Measurements from ENCODE around the gene JUP.

The JUP gene

DNA sequence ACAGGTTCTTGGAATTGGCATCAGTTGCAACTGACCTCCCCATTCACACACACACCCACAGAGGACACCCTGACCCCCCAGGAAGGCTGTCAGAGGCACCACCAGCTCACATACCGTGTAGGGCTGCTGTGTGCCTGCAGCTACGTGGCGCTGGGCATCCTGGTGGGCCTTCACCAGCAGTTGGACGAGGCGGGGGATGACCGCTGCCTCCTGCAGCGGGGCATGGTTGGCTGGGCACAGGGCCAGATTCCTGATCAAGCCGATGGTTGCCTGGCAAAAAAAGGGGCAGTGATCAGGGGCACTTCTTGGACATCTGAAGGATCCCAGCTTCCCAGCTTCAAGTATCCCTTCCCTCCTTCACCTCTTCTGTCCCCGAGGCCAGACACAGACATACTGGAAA, 27.9 kb downstream of the JUP start:
- no peak for DNase-seq (ENCODE audit: low read depth in 2 of 2)

DNA sequence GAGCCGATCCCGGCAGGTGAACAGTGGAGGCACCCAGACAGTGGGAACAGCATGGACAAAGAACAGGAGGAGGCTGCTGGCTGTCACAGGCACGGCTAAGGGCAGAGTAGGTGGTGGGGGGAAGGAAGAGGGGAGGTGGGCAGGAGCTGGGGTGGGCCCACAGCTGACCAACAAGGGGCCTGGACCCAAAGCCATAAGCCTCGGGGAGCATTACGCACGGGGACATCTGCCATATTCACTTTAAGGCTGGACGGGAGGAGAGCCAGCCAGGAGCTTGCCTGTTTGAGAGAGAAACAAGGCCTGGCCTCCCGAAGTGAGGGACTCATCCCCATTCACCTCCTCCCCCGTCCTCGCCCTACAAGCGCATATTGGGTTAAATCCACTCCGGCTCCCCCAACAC, 32.4 kb downstream of the JUP start:
- DNase-seq (ENCODE audit: low read depth in 2 of 2): no peak

GRCh38 chr17:41751288-41751687, 35.2 kb downstream of the JUP start:
- no peak for DNase-seq (ENCODE audit: low read depth in 2 of 2)

DNA sequence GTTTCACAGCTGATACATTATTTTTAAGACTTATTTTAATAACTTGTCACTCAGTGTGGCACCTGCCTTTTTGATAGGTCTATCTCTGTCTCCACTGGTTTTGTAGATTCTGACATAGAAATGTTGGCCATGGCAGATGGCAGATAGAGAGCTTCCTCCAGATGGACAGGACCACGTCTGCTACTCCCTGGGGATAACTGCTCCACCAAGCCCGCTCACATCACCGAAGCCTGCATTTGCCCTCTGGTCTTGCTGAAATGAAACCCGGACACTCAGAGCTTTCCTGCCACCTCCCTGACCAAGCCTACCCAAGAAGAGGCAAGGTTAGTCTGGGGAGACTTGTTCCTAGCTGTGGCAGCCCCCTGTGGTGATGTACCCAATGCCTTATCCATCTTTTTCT, 35.6 kb downstream of the JUP start:
- no peak for DNase-seq (ENCODE audit: low read depth in 2 of 2)

GRCh38 chr17:41748275-41748674, 38.2 kb downstream of the JUP start:
- no peak for DNase-seq (ENCODE audit: low read depth in 2 of 2)

GRCh38 chr17:41741709-41742108, 44.8 kb downstream of the JUP start:
- DNase-seq (ENCODE audit: low read depth in 2 of 2): no peak

DNA sequence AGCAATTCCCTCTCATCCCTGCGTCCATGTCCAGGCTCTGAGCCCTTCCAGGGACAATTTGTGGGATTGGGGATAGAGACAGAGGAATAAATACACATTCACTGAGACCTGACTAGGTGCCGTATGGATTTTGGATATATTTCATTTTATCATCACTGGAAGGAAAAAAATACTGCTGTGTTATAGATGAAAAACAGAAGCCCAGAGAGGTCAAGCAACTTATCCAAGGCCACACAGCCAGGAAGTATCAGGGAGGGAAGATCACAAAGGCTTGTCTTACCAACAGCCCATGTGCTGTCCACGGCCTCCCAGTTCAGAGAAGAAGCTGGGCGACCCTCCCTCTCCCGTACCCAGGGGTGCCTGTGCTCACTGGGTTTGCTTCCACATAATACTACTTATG, 46.0 kb downstream of the JUP start:
- DNase-seq (ENCODE audit: low read depth in 2 of 2): no peak

GRCh38 chr17:41739661-41740352, 46.7 kb downstream of the JUP start:
- DNase-seq (ENCODE audit: low read depth in 2 of 2): no peak

DNA sequence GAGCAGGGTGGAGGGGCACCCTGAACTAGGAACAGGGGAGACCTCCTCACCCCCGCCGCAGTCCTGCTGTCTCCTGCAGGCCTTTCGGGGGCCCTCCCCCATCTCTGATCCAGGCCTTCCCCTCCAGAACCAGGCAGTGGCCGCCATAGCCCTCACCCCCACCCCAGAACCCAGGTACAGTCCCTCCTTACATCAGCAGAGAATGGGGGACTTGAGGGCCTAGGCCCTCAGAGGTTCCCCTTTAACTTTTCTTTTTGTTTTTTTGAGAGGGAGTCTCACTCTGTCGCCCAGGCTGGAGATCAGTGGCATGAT, 47.8 kb downstream of the JUP start:
- DNase-seq (ENCODE audit: low read depth in 2 of 2): no peak

GRCh38 chr17:41738077-41738800, 48.3 kb downstream of the JUP start:
- DNase-seq (ENCODE audit: low read depth in 2 of 2): peak; percentile 70 to 80

- no peak for DNase-seq (ENCODE audit: low read depth in 2 of 2)
Measured at GRCh38 chr17:41737680-41738023, 48.9 kb downstream of the JUP start.

- DNase-seq (ENCODE audit: low read depth in 2 of 2): no peak
Measured at GRCh38 chr17:41736983-41737679, 49.4 kb downstream of the JUP start.

GRCh38 chr17:41735744-41736143, 50.8 kb downstream of the JUP start:
- no peak for DNase-seq (ENCODE audit: low read depth in 2 of 2)

- DNase-seq (ENCODE audit: low read depth in 2 of 2): no peak
Measured at GRCh38 chr17:41734949-41735313, 51.6 kb downstream of the JUP start.

DNA sequence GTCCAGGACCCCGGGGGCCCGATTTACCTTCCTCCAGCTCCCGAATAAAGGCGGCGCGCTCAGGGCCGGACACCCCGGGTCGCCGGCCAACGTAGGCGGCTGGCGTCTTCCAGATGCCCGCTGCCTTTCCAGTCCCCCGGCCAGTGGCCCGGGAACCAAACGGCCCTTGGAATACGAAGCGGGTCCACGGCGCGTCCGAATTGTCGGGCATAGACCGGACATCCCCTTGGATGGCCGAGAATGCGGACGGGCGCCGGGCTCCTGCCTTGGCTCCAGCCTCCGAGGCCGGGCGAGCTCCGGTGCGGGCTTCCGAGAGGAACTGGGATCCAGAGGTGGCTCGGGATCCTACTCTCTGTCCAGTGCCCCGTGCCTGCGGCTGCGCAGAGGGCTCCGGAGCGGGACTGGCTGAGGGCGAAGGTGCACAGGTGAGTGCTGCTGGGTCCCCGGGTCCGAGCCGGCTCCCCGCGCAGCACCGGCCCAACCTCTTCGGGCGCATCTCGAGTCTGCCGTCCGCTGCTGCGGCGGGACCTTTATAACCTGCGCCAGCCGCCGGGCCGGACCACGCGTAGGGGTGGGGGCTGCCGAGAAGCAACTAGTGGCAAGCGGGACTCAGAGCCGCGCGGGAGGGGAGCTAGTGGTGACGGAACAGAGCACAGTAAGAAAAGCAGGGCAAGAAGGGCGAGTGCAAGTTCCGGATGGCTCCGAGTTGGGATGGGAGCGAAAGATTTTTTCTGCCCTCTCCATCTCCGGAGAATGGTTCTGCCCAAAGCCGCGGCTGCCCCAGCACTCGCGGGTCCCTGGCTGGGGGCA, 52.2 kb downstream of the JUP start, which contains the start of gene HAP1:
TSS of gene HAP1 (minus strand) at position 505 of the 810 bp plus-strand sequence. CDS start at position 496, 9 bp downstream.
- peak in 1 of 2 donors; percentile 14 for DNase-seq (ENCODE audit: low read depth in 2 of 2)

GRCh38 chr17:41733348-41734138, 53.0 kb downstream of the JUP start:
- DNase-seq (ENCODE audit: low read depth in 2 of 2): no peak

- no peak for DNase-seq (ENCODE audit: low read depth in 2 of 2)
Measured at GRCh38 chr17:41731836-41732235, 54.7 kb downstream of the JUP start.

DNA sequence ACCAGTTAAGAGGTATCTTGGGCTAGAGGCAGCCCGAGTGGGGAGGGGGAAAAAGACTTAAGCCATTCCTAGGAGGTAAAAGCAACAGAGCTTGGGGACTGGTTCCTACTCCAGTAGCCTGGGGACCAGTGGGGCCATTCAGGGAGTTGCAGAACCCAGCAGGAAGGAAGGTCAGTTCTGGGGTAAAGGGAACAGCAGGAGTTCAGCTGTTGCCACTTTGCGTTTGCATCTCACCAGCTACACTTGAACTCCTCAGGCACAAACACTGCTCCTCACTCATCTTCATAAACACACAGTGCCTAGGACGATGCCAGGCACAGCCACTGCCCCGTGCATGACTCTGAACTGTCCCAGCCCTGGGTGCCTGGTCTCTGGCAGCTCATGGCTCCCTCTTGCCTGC, 56.0 kb downstream of the JUP start:
- DNase-seq (ENCODE audit: low read depth in 2 of 2): no peak

DNA sequence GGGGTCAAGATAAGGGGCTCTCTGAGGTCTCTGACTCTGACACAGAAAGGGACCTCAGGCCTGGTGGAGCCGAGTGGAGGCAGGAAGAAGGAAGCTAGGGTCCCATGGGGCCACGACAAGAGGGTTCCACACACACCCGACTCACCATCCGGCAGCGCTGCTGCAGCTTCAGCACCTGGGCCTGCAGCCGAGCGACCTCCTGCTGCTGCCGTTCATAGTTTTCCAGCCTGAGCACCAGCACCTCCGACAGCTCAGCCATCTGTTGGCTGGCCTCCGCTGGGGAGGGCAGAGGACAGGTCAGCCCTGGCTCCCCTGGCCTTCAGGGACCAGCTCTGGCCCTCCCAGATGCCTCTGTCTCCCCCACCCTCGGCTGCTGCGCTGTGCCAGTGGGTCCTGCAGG, 58.5 kb downstream of the JUP start:
- DNase-seq (ENCODE audit: low read depth in 2 of 2): no peak

DNA sequence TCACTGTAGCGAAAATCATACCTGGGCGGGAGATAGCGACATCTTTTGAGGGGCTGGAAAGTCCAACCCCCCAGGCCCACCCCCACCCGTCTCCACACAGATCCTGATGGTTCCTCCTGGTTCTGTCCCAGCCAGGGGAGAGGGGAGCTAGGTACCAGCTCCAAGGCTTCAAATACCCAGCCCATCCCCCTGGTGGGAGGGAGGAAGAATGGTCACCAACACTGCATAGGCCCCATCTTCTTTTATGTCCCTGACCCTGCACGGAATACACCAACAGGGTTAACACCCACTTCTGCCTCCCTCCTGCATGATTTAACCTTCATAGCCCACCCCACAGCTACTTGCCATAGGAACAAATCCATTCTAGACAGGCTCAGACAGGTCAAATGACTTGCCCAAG, 61.4 kb downstream of the JUP start:
- no peak for DNase-seq (ENCODE audit: low read depth in 2 of 2)

DNA sequence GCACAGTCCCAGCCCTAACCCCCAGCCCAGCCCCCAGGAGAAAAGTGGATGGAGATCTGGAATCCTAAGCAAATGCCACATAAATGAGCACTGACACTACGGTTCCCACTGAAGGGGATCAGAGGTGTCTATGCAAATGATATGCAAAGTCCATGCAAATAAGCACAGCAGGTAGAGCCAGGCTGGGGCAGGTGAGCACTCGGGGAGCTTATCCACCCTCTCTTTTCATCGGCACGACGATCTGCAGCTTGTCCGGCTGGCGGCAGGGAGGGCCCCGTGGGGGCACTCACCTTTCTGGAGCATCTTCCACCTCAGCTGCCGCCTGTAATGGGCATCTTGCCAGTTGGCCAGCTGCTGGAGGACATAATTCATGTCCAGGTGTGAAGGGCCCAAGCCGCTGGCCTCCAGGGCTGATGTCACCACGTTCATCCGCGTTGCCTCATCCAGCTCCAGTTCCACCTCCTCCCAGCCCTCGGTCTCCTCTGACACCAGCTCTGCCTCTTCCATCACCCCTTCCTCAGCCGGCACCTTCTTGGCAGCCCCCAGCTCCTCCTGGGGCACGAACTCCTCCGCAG, 61.9 kb downstream of the JUP start:
- no peak for DNase-seq (ENCODE audit: low read depth in 2 of 2)
